IPS-11a (cell line): ENCODE results near the gene GJA4.
"Not testable (repeated sequence)": the region's sequence is repeated elsewhere in the genome, so short reads cannot be mapped to it uniquely, and the experiment has no call there.

Experiments used
- H3K4me3 ChIP-seq: one replicate; pipeline ENCODE4 v1.5.1; 2013; ENCODE audit warnings: low read depth, low read length, control low read depth

GJA4 gene

DNA sequence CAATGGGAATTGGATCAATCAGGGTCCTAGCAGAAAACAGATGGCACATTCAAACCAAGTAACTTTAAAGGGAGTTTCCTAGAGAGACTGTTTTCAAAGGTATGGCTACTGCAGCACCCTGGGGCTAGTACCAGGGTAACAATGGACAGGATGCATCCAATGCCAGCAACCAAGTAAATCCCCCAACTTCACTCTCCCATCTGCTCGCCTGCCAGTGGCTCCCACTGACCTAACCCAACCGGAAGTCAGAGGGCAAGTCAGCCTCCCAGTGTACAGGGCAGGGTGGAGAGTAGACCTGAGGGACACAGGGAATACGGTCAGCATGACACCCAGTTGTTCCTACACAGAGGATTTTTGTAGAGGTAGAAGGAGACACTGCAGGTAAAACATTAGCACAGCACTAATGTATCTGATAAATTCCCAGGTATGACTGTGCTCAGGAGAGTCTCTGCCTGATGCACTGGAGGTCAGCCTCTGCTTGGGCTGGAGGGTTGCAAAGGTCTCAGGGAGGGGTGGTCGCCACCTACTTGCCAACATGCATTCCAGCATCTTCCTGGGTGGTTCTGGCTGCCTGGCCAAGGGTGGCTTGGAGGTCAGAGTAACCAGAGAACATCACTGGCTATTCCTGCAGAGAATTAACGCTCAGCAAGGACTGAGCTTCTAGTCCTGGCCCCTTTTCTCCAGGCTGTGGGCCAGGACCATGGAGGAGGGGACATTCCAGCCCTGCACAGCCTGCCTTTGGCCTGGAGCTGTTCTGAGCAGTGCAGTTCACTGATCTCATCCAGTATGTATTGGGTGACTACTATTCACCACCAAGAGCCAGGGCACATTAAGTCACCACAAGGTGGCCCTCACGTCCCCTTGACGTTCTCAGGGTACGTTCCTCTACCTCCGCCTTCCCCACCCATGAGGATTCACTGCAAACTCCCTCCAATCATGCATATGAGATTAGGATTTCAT lies 5.1 kb upstream of the GJA4 start:
- no peak overlapping the region for H3K4me3 ChIP-seq

DNA sequence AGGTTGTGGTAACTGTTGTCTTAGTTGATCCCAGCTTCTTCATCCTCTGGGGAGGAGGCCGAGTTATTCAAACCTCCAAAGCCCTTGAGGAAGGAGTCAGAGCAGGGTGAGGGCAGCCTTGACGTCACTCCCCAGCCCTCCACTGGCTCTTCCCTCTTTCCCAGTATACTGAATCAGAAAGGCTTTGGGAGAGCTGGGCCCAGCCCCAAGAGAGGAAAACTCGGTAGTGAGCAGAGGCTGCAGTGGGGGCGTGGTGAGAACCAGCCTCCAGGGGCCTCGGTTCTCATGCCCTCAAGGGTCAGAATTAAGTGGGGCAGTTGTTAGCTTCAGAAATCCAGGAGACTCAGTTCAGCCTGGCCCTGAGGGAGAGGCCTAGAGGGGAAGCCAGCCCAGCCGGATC lies 1.8 kb upstream of the GJA4 start:
- no peak overlapping the region for H3K4me3 ChIP-seq

DNA sequence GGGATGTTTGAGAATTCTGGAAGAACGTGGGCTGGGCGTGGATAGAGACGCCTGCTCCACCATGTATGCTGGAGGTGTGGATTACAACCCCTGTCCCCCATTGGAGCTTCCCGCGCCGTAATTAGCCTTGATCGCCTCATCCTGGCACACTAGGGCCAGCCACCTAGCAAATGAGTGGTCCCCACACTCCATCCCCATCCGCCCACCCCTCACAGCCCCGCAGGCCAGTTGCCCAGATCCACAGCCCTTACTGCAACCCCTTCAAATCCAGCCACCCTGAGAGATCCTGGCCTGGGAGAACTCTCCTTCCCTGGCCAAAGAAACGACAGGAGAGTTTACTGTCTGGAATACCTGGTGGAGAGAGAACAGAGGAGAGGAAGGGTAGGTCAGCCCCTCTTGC lies 375 bp upstream of the GJA4 start:
- H3K4me3 ChIP-seq: peak overlapping the region; percentile 29

DNA sequence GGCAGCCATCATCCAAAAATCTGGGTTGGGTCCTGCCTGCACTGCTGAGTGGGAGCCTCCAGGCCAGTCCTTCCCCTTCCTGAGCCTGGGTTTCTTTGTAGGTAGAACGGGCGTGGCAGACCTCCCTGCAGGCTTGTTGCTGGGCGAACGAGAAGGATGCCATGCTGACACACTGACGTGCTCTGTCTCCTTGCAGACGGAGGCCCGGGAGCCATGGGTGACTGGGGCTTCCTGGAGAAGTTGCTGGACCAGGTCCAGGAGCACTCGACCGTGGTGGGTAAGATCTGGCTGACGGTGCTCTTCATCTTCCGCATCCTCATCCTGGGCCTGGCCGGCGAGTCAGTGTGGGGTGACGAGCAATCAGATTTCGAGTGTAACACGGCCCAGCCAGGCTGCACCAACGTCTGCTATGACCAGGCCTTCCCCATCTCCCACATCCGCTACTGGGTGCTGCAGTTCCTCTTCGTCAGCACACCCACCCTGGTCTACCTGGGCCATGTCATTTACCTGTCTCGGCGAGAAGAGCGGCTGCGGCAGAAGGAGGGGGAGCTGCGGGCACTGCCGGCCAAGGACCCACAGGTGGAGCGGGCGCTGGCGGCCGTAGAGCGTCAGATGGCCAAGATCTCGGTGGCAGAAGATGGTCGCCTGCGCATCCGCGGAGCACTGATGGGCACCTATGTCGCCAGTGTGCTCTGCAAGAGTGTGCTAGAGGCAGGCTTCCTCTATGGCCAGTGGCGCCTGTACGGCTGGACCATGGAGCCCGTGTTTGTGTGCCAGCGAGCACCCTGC lies 1.4 kb downstream of the GJA4 start:
- H3K4me3 ChIP-seq: no peak overlapping the region

DNA sequence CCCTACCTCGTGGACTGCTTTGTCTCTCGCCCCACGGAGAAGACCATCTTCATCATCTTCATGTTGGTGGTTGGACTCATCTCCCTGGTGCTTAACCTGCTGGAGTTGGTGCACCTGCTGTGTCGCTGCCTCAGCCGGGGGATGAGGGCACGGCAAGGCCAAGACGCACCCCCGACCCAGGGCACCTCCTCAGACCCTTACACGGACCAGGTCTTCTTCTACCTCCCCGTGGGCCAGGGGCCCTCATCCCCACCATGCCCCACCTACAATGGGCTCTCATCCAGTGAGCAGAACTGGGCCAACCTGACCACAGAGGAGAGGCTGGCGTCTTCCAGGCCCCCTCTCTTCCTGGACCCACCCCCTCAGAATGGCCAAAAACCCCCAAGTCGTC lies 2.0 kb downstream of the GJA4 start:
- H3K4me3 ChIP-seq: no peak overlapping the region

DNA sequence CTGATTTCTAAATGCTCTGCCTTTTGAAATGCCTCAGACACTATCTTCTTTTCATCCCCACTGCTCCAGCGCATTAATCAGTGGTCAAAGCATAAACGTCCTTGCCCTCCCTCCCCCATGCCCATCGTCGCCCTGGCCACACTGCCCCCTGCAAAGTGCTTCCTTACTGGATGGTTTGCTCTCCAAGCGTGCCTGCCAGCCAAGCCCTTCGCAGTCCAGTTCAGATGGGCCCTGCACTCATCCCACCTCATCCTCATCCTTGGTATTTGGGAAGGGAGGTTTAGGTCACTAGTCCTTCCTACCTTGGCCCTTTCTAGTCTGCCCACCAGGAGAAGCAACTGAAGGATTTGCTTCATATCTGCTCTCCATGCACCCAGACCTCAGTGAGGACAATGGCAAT lies 3.1 kb downstream of the GJA4 start:
- no peak overlapping the region for H3K4me3 ChIP-seq

DNA sequence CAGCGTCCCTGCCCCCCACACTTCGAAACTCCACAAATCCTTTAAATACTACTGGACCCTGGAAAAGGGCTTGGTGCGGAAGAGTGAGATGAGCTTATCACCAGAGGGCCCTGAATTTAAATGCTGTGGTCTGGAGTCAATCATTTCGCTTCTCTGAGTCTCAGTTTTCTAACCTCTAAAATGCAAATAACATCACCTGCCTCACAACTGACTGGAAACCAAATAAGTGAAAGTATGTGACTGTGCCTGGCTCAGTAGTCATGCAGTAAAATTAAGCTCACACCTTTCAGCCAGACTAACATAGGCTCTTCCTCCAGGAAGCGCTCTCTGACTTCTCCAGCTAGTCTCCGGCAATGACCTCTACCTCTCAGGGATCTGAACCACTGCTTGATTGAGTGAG lies 4.2 kb downstream of the GJA4 start:
- H3K4me3 ChIP-seq: no peak overlapping the region

DNA sequence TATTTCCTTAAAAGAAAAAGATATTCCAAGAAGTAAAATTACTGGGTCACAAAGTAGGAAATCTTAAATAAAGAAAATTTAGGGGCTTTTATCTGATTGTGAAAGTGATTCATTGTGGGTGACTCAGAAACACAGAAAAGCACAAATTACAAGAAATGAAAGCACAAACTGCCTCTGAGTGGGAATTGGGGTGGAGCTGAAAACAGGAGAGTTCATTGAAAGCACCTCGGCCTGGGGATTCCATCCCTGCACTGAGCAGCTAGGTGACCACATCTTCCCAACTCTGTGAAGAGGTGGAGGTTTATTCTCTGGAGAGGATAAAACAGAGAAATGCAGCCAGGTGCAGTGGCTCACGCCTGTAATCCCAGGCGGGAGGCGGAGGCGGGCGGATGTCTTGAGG lies 7.4 kb downstream of the GJA4 start:
- H3K4me3 ChIP-seq: no peak overlapping the region

DNA sequence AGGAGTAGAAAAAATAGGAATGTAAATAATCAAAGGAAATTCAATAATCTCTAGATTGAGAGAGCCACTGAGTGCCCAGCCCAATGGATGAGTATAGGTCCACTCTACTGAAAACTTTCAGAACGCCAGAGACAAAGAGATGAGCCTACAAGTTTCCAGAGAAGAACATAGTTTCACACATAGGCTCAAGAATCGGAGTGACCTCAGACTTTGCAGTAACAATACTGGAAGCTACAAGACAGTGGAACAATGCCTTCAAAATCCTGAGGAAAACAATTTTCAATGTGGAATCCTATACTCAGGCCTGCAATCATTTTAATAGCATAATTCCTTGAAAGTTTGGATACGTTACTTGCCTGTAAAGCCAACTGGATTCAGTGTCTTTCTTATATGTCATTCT lies 11.0 kb downstream of the GJA4 start:
- no peak overlapping the region for H3K4me3 ChIP-seq

DNA sequence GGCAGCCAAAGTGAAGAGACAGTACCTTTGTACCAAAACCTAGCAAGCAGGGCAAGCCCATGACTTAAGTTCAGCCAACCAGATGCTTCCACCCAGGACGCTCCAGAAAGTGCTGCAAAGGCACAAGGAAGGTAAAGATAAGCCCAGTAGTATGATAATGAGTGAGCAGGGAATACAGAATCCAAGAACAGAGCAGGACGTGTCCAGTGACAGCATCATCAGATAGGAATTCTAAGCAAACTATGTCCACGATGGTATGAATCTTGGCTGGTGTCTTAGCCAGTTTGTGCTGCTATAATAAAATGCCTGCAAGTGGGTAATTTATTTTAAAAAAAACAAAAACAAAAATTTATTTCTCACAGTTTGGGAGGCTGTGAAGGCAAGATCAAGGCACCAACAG lies 13.6 kb downstream of the GJA4 start:
- H3K4me3 ChIP-seq: no peak overlapping the region

DNA sequence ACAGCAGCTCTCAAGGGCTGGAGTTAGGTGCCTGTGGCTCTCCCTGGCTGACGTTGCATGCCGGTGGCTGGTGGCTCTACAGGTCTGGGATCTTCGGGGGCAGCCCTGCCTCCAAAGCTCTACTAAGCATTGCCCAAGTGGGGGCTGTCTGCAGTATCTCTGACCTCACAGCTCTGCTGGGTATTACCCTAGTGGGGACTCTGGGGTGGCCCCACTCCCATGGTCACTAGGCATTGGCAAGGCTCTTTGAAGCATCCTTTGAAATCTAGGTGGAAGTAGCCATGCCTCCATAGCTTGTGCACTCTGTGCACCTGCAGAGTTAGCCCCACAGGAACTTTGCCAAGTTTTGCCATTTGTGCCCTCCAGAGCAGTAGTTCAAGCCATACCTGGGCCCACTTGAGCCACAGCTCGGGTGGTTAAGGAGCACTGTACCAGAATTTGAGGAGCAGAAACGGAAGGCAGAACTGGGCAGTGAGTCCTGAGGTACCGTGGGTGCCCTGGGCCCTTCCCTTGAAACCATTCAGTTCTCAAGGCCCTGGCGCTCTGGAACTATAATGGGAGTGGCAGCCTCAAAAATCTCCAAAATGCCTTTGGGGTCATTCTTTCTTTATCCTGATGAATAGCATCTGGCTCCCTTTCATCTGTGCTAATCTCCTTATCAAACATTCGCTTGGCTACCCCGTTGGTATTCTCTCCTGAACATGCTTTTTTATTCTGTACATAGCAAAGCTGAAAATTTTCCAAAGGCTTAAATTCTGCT lies 15.4 kb downstream of the GJA4 start:
- H3K4me3 ChIP-seq: no peak overlapping the region

DNA sequence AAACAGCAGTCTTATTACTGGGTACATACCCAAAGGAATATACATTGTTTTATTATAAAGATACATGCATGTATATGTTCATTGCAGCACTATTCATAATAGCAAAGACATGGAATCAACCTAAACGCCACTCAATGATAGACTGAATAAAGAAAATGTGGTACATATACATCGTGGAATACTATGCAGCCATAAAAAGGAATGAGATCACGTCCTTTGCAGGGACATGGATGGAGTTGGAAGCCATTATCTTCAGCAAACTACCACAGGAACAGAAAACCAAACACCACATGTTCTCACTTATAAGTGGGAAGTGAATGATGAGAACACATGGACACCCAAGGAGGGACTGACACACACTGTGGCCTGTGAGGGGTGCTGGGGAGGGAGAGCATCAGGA lies 18.0 kb downstream of the GJA4 start:
- H3K4me3 ChIP-seq: not testable (repeated sequence)

DNA sequence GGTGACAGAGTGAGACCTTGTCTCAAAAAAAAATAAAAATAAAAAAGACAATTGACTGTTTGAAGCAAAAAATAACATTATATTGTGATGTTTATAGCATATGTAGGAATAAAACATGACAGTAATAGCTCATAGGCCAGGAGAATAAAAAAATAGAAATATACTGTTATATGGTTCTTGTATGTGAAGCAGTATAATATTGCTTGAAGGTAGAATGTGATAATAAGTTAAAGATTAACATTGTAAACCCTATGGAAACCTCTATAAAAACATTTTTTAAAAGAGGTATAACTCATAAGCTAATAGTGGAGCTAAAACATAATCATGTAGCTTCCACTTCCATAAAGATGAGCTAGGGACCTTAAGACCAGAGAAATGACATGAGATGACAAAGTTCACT lies 23.5 kb downstream of the GJA4 start:
- H3K4me3 ChIP-seq: no peak overlapping the region

DNA sequence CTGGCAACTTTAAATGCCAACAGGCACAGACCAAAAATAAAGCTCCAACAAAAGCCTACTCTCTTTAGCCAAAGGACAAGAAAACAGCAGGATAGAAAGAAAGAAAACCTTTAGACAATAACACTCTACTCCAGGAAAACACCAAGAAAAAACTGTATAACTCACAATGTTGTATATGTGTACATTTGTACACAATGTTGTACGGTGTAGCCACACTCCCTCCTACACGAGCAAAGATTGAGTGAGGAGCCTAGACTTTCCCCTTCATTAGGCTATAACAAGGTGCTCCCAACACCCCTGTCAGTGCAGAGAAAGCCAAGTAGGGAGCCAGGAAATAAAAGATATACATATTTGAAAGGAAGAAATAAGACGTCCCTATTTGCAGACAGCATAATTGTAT lies 24.0 kb downstream of the GJA4 start:
- no peak overlapping the region for H3K4me3 ChIP-seq

DNA sequence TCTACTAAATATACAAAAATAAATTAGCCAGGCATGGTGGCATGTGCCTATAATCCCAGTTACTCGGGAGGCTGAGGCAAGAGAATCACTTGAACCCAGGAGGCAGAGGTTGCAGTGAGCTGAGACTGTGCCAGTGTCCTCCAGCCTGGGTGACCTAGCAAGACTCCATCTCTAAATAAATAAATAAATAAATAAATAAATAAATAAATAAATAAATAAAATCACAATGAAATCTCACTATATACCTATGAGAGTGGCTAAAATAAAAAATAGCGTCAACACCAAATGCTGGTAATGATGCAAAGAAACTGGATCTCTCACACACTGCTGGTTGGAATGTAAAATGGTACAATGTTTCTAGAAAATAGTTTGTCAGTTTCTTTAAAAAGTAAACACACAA lies 26.1 kb downstream of the GJA4 start:
- H3K4me3 ChIP-seq: not testable (repeated sequence)

DNA sequence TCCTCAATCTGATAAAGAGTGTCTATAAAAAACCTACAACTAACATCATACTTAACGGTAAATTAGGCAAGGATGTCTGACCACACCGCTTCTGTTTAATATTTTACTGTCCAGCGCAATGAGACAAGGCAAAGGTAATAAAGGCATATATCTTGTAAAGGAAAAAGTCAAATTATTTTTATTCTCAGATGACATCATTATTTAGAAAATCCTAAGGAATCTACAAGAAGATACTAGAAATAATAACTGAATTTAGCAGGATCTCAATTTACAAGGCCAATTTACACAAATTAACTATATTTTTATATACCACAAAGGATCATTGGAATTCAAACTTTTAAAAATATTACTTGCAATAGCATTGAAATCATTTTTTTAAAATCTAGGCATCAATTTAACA lies 29.4 kb downstream of the GJA4 start:
- no peak overlapping the region for H3K4me3 ChIP-seq

DNA sequence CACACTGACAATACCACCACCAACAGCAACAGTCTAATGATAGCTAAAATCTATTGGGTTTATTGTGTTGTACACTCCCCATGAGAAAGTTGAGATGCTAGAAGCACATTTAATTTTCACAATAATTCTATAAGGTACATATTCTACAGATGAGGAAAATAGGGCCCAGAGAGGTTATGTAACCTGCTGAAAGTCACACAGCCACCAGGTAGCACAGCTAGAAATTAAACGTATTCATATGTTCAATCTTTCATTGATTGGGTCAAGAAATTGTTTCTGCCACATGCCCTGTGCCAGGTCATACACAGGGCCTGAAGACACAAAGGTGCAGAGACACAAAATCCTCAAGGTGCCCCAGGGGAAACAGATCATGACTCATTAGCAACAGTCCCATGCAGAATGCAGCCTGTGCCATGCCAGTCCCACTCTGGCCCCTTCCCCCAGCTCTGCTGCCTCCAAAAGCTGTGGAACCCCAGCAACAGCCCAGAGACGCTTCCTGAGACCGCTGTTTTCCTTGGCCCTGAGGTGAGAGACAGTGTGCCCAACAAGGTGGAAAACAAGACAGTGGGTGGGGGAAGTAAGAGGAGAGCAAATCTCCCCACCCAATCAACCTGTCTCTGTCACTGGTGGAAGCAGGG lies 32.1 kb downstream of the GJA4 start:
- H3K4me3 ChIP-seq: no peak overlapping the region

DNA sequence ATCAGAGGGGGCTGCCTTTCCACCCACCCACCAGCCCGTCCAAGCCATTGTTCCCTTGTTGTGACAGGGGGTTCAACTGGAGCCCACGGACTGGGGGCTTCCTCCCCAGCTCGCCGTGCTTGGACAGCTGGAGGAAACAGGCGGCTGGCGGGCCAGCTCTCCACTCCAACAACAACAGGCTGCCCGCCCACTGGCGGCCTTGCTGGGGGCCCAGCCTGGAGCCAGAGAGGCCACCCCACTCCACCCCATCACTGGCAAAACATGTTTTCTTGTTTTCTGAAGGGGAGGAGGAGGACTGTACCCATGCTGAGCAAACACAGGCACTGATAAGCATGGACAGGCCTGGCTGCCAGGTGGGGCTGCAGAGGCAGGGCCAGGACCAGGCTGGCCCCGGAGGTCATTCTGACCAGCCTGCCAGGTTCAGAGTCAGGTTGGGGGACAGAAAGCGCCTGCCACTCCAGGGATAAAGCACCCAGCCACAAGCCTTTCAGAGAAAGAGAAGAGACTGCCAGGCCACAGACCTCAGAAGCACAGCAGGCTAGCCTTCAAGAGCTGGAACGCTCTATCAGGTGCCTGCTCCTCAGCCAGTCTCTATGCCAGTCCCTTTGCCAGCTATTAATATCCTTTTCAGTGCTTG lies 32.8 kb downstream of the GJA4 start:
- no peak overlapping the region for H3K4me3 ChIP-seq

DNA sequence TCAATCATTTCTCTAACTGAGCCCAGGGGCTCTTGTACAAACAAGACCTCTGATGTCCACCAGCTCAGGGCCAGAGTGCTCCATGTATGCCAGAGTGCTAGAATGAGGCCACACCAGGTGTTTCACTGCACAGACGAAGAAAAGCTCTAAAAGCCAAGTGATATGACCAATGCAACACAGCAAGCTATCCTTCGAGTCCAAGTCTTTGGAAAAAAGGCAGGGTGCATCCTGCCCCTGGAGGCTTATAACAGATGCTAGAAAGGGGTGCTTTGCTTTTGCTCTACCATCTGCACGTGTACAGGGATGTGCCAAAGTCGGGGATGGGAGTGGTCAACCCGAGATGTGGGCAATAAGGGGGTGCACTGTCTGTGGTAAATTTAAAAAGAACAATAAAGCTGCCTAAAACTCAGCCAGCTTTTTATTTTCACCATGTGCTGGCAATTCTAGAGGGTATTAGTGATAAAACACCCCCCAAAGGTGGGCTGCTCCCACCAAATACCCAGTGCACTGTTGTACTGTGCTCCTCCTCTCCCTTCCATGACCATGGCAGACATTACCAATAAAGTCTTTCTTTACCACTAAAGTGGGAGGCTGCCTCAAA lies 34.6 kb downstream of the GJA4 start:
- no peak overlapping the region for H3K4me3 ChIP-seq

DNA sequence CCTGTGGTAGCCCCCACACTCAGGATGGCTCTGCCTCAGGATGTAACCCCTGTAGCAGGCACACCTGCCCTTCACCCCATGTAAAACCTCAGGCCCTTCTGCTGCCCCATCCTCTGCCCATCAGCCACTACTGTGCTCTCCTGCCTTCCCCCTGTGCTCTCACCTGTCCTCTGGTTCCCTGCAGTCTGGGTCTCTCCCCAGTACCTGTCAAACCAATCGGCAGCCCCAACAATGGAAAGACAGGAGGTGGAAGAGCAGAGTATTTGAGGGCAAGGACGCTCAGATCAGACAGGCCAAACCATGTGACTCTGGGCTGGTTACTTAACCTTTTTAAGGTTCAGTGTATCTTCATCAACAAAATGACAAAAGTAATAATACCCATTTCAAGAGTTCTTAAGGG lies 35.8 kb downstream of the GJA4 start:
- no peak overlapping the region for H3K4me3 ChIP-seq
